SIG-M5 treated with dmso at 0.1 percent for 504 hours (cell line): ENCODE measurements around the gene MYLK3.

Source experiments
- DNase-seq: peaks from one replicate; lab custom pipeline; 2025; ENCODE audit not compliant: unreplicated experiment; lab: John Stamatoyannopoulos, UW

MYLK3 gene

DNA sequence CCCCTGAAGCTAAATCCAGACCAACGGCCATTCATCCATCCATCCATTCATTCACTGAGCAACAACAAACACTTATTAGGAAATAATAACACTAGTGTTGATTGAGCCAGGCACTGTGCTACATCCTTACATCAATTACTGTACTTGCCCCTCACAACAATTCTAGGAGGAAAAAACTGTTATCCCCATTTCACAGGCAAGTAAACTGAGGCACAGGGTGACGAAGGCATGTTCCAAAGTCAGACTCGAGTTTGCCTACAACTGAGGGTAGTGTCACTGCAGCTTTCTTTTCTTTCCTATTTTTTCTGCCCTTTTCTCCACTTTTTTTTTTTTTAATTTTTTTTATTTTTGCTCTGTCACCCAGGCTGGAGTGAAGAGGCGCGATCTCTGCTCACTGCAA lies 11.2 kb upstream of the MYLK3 start:
- DNase-seq, result no peak

DNA sequence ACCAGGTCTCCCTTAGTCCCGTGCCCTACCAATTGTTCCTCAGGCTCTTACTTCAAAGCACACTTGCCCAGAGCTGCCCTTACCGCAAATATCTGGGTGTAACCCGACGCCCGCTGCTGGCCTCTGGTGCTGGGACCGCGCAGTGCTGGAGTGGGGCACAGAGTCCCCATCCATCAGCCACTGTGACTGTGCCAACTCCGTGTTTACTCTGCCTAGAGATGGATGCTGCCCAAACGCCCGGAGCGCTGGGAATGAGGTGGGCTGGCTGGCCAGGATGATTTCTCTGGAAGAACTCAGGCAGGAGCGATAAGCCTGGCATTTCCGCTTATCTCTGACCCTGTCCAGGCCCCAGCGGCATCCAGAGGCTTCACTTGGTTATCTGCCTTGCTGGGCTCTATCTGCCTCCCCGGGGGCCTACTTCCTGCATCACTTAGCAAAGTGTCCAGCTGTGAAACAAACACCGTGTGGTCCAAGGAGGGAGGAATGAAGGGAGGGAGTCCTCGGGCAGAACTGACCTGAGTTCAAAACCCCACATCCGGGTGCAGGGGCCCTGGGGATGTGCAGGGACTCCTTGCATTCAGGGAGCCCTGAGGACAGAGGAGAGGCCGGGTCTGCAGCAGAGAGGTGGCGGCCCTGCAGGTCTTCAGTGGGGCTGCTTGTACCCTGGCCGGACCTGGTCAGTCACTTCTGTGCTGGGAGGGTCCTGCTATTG lies 9.4 kb upstream of the MYLK3 start:
- DNase-seq, result no peak

DNA sequence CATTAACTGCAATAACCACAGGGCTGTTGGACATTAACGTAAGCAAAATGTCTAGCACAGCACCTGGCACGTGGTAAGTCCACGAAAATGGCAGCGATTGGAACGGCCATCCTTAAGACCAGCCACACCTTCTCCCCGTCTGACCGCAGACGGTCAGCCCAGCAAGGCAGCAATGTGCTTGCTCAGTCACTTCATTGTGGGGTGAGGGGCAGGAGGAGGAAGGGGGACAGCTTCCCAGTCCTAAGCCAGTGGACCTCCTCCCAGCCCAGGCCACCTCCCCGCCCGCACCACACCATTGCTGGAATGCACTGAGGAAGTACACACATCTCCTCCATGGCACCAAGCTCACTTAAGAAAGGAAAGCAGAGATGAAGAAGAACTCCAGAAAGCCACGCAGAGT lies 8.6 kb upstream of the MYLK3 start:
- no peak for DNase-seq

DNA sequence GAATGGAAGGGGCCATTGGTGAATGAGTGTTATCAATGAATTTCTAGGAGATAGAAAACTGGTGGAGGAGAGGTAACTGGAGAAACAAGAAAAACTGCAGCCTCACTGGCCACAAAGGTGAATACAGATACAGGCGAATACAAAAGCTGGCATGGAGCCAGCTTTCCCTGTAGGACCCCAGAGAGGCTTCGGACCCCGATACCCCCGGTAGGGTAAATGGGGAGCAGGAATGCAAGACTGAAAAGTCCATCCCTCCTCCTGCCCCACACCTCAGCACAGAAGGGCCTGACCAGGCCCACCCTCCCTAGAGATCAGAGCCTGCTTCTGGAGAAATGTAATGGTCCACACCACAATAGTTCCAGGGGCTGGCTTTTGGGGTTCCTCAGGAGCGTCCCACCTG lies 4.9 kb upstream of the MYLK3 start:
- DNase-seq, result no peak

DNA sequence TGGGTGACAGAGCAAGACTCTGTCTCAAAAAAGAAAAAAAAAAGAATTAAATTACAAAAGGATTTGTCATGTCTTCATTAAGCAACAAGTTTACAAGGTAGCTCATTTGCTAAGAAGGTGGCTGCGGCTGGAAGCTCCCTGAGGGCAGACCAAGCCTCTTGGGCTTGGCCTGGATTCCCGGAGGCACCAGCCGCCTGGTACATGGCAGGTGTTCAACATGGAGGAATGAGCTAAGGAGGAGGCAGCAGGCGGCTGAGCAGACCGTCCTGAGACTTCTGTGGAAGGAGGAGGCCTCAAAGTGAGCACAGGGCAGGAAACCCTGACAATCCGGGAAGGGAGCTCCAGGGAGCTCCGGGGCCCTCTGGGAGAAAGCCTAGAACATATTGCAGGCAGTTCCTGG lies 3.2 kb upstream of the MYLK3 start:
- no peak for DNase-seq

DNA sequence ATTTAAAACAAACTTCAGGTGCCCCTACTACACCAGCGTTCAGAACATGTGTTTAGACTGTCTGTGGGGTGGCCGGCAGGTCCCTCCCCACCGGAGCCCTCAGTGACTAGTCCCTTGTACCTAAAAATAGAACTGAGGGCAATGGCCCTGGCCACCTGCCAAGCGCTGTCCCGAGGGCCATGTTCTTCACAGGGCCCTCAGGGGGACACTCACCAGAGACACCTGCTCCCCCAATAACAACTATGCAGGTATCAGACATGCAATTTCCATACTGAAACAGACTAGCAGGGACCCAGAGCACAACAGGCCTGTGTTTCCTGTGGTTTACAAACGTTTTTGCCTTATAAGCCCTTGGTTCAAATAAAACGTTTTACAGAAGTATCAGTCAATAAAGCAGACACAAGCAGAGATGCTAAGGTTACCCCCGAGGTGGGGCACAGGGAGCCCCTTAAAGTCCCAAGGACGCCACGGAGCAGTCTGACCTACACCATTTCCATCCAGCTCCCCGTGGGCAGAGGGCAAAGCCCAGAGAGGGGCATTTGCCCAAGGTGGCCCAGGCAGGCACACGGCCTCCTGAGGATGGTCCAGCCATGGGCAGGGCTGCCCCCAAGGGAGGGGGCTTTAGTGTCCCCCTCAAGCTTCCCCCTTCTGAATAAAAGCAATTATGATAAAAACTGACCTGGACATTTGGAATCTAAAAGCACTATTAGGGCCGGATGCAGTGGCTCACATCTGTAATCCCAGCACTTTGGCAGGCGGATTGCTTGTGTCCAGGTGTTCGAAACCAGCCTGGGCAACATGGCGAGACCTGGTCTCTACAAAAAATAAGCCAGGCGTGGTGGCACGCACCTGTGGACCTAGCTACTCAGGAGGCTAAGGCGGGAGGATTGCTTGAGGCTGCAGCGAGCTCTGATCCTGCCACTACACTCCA lies 896 bp upstream of the MYLK3 start:
- no peak for DNase-seq

DNA sequence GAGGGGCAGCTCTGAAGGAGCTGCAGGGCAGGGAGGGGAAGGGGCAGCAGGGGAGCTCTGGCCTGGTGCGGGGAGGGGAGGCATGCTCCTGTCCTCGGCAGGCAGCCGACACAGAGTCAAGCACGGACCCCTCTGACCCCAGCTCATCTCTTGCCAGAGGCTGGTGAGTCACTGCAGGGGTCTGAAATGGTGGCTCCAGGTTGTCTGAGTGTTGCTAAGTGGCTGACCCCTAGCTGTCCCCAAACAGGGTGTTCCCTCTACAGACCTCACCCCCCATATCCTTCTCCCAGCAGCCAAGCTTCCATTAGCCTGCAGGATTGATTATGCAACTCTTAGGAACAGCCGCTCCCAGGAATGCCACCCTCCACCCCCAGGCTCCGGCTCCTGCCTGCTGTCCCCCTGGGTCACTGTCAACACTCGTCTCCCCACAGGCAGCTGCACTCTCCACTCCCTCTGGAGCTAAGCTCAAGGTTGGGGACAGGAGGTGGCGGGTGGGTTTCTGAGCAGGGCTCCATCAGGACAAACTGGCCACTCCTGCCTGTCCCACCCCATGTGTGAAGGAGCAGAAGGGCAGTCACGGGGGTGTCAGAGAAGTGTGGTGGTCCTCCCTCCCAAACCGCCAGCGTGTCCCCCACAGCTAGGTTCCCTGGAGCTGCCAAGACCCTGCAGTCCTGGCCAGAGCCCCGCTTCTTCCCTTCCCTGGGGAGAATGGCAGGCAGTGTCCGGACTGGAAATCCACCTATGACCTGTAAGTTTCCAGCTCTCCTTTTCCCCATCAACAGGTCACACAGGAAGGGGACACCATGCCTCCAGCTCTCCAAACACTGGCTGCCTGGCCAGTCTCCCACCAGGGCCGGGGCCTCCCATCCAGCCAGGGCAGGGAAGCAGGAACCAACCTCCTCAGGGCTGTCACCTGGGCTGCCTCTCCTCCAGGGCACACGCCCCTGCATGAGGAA lies 1.0 kb downstream of the MYLK3 start:
- no peak for DNase-seq

DNA sequence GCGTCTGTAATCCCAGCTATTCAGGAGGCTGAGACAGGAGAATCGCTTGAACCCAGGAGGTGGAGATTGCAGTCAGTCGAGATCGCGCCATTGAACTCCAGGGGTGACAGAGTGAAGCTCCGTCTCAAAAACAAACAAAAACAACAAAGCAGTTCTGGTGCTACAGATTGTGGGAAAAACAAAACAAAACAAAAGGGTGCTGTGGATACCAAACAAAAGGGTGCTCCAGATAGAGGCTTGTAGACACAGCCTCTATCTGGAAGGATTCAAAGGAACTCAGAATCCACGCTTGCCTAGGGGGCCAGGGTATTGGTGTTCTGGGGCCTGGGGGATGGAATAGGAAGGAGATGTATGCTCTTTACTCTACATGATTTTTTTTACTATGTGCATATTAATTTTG lies 2.5 kb downstream of the MYLK3 start:
- DNase-seq, result no peak

DNA sequence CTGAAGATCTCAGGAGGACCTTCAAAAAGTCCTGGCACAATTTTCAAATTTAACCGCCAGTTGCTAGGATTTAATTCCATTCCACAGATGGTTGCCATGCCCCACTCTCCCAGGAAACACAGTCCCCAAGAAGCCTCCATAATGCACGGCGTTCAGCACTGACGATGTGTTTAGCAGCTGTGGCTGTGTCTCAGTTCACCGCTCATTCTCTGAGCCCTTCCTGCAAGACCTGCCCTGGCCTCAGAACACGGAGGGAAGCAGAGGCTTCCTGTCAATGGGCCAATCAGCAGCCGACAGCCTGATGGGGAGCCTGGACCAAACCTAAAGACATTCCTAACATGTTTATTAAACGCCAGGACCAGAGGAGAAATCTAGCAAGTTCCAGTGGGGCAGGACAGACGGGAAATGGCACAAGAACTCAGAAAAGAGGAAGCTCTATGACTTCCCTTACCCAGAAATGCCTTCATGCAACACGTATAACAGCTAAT lies 4.9 kb downstream of the MYLK3 start:
- peak; percentile 68 for DNase-seq

DNA sequence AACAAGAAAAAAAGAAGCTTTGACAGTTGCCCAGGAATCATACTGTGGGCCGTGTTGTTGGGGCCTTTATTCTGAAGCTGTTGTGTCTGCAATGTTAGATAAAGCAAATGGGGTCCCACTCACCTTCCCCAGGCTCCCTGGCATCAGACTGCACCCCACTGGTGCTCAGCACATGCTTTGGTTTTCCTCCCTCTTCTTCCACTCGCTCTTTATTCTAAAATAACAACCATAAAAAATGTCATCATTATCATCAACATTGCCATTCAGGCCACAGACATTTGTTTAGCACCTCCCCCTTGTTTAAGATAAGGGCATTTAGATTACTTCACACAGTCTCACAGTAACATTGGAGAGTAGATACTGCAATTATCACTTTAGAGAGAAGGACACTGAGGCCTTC lies 8.2 kb downstream of the MYLK3 start:
- no peak for DNase-seq

DNA sequence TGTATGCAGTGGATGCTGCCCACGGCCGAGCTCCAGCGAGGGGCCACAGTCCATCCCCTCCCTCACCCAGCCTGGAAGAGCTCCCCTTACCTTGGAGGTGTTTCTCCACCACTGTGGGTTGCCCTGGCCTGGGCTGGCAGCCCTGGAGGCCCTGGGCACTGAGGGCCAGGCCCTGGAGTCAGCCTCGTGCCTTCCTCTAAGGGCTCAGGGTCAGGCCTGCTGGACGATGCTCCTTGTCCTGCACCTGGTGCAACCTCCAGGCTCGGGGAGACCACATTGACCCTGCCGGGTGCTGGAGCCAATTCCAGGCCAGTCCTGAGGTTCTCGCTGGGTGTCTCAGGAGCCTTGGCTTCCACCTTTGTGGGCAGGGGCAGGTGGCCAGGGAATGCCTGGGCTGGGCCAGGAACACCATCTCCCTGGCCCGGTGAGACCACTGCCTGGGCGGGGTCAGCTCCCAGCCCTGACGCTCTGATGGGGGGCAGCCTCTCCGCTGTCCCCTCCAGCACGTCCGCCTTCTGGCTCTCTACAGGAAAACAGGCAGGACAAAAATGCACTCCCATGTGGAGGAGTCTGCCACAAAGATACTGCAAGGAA lies 10.4 kb downstream of the MYLK3 start:
- no peak for DNase-seq

DNA sequence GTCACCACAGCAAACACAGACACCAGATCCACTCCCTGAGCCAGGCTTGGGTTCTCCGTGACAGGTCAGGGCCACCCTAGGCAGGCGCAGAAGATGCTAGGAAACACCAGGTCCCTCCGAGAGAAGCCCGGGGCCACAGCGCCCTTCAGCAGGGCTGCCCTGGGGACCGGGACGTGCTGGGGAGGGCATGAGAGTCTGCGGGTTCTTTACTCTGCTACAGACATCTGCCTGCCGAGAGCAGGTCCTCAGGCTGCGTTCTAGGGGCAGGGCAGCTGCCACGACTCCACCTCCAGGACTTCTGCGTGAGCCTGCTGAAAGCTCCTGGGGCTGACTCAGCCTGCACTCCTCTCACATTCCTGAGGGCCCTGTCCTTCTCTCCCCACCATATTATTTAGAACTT lies 11.4 kb downstream of the MYLK3 start:
- DNase-seq, result no peak

DNA sequence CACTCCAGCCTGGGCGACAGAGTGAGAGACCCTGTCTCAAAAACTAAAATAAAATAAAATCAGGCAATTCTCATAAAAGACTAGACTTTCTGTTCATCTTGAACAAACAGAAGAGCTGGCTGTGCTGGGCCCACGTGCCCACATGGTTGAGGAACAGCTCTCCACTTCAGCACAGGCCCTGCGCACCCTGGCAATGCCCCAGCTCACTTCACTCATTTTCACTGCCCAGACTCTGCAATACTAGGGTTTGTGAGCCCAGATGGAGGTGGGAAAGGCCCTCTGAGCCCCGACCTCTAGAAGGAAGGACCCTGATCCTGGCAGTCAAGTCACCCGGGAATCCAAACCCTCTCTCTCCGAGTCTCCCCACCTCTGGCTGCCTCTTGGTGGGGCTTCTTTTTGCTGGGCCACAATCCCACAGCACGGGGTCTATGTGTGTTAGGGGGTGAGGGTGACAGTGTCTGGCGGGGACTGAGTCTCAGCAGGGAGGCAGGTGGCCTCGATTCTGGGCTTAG lies 14.8 kb downstream of the MYLK3 start:
- no peak for DNase-seq

DNA sequence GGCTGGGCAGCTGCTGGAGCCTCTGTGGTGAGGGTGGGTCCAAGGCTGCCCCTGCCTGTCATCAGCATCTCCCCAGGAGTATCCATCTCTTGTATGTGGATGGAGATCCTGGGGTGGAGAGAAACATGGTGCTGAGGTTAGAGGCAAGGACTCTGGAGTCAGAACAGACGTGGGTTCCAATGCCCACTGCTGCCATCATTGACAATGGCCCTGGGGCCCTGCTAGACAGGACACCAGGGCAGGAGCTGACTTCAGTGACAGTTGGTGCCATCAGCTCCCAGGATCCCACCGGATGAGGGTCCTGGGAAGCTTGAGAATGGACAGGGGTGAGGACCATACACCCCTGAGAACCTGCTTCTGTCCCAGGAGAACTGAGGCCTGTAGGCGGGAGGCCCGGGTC lies 15.6 kb downstream of the MYLK3 start:
- no peak for DNase-seq

DNA sequence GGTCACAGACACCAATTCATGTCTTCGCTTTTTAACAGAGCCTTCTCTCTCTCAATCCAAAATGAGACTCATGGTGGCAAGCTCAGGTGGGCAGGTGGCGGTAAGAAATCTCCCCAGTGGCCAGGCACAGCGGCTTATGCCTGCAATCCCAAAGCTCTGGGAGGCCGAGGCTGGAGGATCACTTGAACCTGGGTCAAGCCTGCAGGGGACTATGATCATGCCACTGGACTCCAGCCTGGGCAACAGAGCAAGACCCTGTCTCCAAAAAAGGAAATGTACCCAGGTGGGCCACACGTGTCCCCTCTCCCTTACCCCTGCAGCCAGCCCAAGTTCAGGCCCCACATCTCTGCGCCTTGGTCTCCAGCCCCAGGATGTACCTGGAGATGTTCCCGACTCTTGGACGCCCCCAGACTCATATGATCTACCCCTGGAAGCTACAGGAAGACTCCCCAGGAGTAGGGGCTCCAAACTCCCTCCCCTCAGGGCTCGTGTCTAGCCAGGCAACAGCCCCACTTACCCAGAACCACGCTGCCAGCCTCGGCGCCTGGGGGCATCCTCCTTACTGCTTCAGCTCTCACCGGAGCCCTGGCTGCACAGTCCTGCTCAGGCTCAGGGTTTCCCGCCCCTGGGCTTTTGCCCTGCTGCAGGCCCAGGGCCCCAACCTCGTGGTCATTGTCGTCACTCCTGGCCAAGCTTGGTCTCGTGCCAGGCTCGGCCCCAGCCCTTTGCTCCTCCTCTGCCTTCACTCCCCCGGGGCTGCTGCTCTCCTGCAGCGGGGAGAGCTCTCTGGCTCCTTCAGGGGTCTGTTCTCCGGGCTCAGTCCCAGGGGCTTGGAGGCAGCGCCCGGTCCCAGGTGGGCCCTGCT lies 16.2 kb downstream of the MYLK3 start:
- DNase-seq, result no peak

DNA sequence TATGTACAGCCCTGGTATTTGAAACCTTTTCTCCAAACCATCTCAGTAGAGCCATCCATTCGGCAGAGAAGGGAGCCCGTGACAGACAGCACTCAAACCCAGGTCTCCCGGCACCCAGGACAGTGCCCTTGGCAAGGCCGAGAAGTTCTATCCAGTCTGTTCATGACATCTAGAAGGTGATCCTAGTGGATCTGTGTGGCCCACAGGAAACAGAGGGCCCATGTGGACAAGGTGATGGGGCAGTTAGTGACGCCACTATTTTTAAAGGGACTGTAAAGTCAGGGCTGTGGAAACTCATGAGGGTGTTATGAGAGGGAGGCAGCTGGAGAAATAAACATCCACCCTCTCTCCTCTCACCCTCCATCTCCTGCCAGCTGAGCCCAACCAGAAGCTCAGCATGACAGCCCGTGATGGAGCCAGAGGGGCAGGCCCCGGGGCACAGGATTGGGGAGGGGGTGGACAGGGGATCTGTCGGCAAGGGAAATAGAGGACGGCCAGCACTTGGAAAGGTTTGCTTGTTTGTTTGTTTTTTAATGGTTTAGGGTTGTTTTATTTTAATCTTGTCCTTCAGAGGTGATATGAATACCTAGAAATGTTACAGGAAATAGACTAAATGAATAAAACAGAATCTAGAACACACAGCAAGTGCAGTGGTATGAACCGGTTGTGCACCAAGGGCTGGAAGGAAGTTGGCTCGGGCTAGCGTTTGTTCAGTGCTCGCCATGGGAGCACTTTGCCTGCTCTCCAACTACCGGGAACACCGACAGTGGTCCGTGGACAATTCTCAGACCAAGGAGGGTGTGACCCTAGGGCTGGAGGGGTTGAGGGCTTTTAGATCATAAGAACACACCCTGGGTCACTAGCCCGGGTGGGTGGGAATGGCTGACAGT lies 17.1 kb downstream of the MYLK3 start:
- no peak for DNase-seq

DNA sequence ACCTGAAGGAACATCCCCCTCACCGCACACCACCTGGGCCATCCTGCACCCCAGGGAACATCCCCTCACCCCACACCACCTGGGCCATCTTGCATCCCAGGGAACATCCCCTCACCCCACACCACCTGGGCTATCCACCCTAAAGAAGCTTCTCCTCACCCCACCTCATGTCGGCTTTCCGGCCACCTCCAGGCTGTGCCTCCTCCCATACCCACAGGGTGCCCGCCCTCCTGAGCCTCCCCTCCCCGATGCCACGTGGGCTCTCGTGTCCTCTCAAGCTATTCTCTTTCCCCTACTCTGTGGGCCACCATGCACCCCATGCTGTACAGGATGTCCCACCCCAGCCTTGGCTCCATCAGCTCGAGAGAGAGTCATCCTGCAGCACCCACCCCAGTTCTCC lies 18.0 kb downstream of the MYLK3 start:
- DNase-seq, result no peak

DNA sequence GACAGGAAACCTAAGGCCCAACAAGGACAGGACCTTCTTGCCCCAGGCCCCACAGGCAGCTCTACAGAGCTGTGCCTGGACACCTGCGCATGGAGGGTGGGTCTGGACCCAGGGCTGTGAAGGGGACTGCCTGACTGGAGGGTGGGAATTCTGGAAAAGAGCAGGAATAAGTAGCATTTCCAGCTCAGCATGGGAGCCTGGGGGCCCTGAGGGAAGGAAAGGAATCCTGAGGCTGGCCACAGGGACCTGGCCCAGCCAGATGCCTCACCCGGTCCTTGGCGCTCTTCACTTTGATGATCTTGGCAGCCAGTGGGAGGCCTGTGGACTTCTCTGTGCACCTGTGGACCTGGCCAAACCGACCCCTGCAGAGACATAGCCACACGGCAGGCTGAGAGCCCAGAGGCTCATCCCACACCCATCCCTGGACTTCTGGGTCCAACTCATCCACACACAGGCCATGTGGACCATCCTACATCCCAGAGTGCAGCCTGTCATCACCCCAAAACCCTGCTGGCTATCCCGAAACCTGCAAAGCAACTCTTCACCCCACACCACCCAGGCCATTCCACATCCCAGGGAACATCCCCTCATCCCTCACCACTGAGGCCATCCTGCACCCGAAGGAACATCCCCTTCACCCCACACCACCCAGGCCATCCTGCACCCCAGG lies 18.7 kb downstream of the MYLK3 start:
- no peak for DNase-seq
